ENCODE data around the gene PIGM. TPM values are rescaled to one million over a fixed set of nuclear protein-coding genes. Genes with fewer than 3 reads are reported as not detected.

Gene PIGM
- total and polyA plus RNA-seq, 2 of the 13 experiments (the other 11 are each of a cell fraction or from before 2014, with no cell fraction given): 3.4 to 4.6 TPM

GRCh38 chr1:160031365-160032164, at the start of gene PIGM (continued):
- TF ChIP-seq, protein P1, sequence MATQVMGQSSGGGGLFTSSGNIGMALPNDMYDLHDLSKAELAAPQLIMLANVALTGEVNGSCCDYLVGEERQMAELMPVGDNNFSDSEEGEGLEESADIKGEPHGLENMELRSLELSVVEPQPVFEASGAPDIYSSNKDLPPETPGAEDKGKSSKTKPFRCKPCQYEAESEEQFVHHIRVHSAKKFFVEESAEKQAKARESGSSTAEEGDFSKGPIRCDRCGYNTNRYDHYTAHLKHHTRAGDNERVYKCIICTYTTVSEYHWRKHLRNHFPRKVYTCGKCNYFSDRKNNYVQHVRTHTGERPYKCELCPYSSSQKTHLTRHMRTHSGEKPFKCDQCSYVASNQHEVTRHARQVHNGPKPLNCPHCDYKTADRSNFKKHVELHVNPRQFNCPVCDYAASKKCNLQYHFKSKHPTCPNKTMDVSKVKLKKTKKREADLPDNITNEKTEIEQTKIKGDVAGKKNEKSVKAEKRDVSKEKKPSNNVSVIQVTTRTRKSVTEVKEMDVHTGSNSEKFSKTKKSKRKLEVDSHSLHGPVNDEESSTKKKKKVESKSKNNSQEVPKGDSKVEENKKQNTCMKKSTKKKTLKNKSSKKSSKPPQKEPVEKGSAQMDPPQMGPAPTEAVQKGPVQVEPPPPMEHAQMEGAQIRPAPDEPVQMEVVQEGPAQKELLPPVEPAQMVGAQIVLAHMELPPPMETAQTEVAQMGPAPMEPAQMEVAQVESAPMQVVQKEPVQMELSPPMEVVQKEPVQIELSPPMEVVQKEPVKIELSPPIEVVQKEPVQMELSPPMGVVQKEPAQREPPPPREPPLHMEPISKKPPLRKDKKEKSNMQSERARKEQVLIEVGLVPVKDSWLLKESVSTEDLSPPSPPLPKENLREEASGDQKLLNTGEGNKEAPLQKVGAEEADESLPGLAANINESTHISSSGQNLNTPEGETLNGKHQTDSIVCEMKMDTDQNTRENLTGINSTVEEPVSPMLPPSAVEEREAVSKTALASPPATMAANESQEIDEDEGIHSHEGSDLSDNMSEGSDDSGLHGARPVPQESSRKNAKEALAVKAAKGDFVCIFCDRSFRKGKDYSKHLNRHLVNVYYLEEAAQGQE (IDR thresholded peaks at IDR 0.05; ENCODE audit: borderline replicate concordance in 1 of 2, low read depth in 1 of 2, low read length in 2 of 2): 0 out of 4 replicates have a peak, but pooled peaks of 1 of the 2 experiments have one; percentile 10
- TF ChIP-seq RBFOX2 (IDR thresholded peaks at IDR 0.05; ENCODE audit: low read depth, low read length) (peak; percentile 80), HNRNPK (IDR thresholded peaks at IDR 0.05; ENCODE audit: low read depth, low read length, poor library complexity, severe bottlenecking) (no peak), ZMYM4 (CRISPR knock-in tag; IDR thresholded peaks at IDR 0.05) (peak; percentile 85), PTBP1 (IDR thresholded peaks at IDR 0.05; ENCODE audit: low read depth, low read length, poor library complexity, severe bottlenecking) (no peak), RBAK (CRISPR knock-in tag; IDR thresholded peaks at IDR 0.05) (no peak), ZUFSP (CRISPR knock-in tag; IDR thresholded peaks at IDR 0.05; ENCODE audit: borderline replicate concordance) (no peak), ZNF775 (CRISPR knock-in tag; IDR thresholded peaks at IDR 0.05; ENCODE audit: borderline replicate concordance) (no peak), CHCHD3 (CRISPR knock-in tag; IDR thresholded peaks at IDR 0.05) (0 out of 2 replicates have a peak, but pooled peaks have one; percentile 27), ZSCAN5A (CRISPR knock-in tag; IDR thresholded peaks at IDR 0.05; ENCODE audit: borderline replicate concordance) (no peak; the same call in 1 of the 2 replicates), ONECUT2 (CRISPR knock-in tag; IDR thresholded peaks at IDR 0.05) (no peak)
- TF ChIP-seq, protein P2, sequence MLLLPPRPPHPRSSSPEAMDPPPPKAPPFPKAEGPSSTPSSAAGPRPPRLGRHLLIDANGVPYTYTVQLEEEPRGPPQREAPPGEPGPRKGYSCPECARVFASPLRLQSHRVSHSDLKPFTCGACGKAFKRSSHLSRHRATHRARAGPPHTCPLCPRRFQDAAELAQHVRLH (CRISPR knock-in tag; IDR thresholded peaks at IDR 0.05; ENCODE audit: borderline replicate concordance, low read depth): no peak
- TF ChIP-seq, protein P3, sequence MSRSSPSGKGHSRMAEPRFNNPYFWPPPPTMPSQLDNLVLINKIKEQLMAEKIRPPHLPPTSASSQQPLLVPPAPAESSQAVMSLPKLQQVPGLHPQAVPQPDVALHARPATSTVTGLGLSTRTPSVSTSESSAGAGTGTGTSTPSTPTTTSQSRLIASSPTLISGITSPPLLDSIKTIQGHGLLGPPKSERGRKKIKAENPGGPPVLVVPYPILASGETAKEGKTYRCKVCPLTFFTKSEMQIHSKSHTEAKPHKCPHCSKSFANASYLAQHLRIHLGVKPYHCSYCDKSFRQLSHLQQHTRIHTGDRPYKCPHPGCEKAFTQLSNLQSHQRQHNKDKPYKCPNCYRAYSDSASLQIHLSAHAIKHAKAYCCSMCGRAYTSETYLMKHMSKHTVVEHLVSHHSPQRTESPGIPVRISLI (CRISPR knock-in tag; IDR thresholded peaks at IDR 0.05; ENCODE audit: borderline replicate concordance): no peak
